CD4-positive, alpha-beta T cell (primary cell): ENCODE measurements around the gene CATSPERE. TPM values are rescaled to one million over a fixed set of nuclear protein-coding genes. Genes with fewer than 3 reads are reported as not detected.
A peak's percentile ranks its signal among the peaks of the same experiment; 100 is the strongest.

Experiments
- ATAC-seq: fragments of 200-7000 bp; cut with Tn5 transposase; one replicate; pipeline ENCODE4 v1.10.0; 2022; ENCODE audit warnings: mild to moderate bottlenecking; ENCODE audit not compliant: poor library complexity
- CTCF ChIA-PET: fragments of 350-600 bp; sonication (Branson Sonifier 250); formaldehyde crosslinking; loops from one replicate; lab custom pipeline; 2021; ENCODE audit warnings: antibody characterized with exemption, inconsistent platforms; lab: Charles Lee
- POLR2A ChIA-PET: fragments of 350-600 bp; sonication (Branson Sonifier 250); formaldehyde crosslinking; loops from one replicate; lab custom pipeline; 2021; ENCODE audit warnings: antibody characterized with exemption, inconsistent platforms; lab: Charles Lee
- DNase-seq, 14 experiments: peaks; one replicate each; pipeline ENCODE4 v3.0.0-alpha.2; 2013 to 2020; ENCODE audit warnings: mixed read lengths in 2 of 14
- H3K27ac ChIP-seq, 2 donors: one replicate each; pipeline versions ENCODE4 v1.5.1 to v1.7.0; 2013; ENCODE audit warnings: low read length in 2 of 2, low read depth in 1 of 2, mild to moderate bottlenecking in 1 of 2
- H3K27me3 ChIP-seq, 2 experiments: 1 replicate in 1 of 2; 2 replicates in 1 of 2; pipeline versions ENCODE4 v1.6.1 to v1.7.0; 2013; ENCODE audit warnings: low read length in 2 of 2, control low read depth in 1 of 2, mild to moderate bottlenecking in 1 of 2, moderate library complexity in 1 of 2; ENCODE audit not compliant: insufficient read depth in 2 of 2, control insufficient read depth in 1 of 2
- H3K36me3 ChIP-seq: one replicate; pipeline ENCODE4 v1.6.1; 2013; ENCODE audit warnings: low read length, control low read depth; ENCODE audit not compliant: insufficient read depth
- H3K4me1 ChIP-seq: one replicate; pipeline ENCODE4 v1.6.1; 2013; ENCODE audit warnings: low read length, control low read depth; ENCODE audit not compliant: insufficient read depth
- H3K4me3 ChIP-seq: one replicate; pipeline ENCODE4 v1.5.1; 2013; ENCODE audit warnings: mild to moderate bottlenecking, low read length, moderate library complexity
- H3K9me3 ChIP-seq, 2 experiments: 1 replicate in 1 of 2; 2 replicates in 1 of 2; pipeline versions ENCODE4 v1.6.1 to v1.7.0; 2013; ENCODE audit warnings: low read length in 2 of 2, mild to moderate bottlenecking in 2 of 2, control low read depth in 1 of 2, moderate library complexity in 1 of 2; ENCODE audit not compliant: control insufficient read depth in 1 of 2, insufficient read depth in 1 of 2
- H3K27ac Mint-ChIP-seq: one replicate; pipeline ENCODE4 v1.8.0; 2020; ENCODE audit warnings: mixed read lengths
- H3K27me3 Mint-ChIP-seq: one replicate; pipeline ENCODE4 v1.8.0; 2021; ENCODE audit warnings: mixed read lengths
- H3K36me3 Mint-ChIP-seq: one replicate; pipeline ENCODE4 v1.8.0; 2021; ENCODE audit warnings: low read depth, mixed read lengths
- H3K4me1 Mint-ChIP-seq: one replicate; pipeline ENCODE4 v1.8.0; 2021; ENCODE audit warnings: low read depth, mixed read lengths
- H3K4me3 Mint-ChIP-seq: one replicate; pipeline ENCODE4 v1.8.0; 2020; ENCODE audit warnings: mild to moderate bottlenecking, mixed read lengths
- H3K9me3 Mint-ChIP-seq: one replicate; pipeline ENCODE4 v1.8.0; 2020; ENCODE audit warnings: mixed read lengths
- CTCF ChIP-seq: fragments of 200-600 bp; IDR thresholded peaks from one replicate; pipeline ENCODE4 v1.8.0; 2022; ENCODE audit warnings: antibody characterized with exemption, mild to moderate bottlenecking
- intact Hi-C, 2 experiments: fragments of 100-400 bp; cut with DNase I in 1 of 2; cut with micrococcal nuclease in 1 of 2; formaldehyde crosslinking; loops; one replicate each; pipeline versions ENCODE4 v1.15.1 to v1.9.0; 2023 to 2025; cut with DNase I, micrococcal nuclease
- total RNA-seq, 174 experiments: library from RNA in 2 of 174; stranded (reverse) in 2 of 174; gene quantifications; one replicate each; pipeline ENCODE4 v1.2.3 and lab custom pipeline; 2021 to 2026

The CATSPERE gene
- total RNA-seq, 2 experiments from 2014 or later = 0.91 to 1.4 TPM

GRCh38 chr1:244437086-244437468 lies 24.0 kb upstream of the CATSPERE start:
- Histone ChIP-seq H3K27me3 (no peaks in the 10 kb centered on the region), H3K27ac (no peak overlapping the region), H3K4me1 (peaks cover 9% of the 10 kb centered on the region), H3K4me3 (no peak overlapping the region), H3K9me3 (no peaks in the 10 kb centered on the region), H3K36me3 (peaks cover 48% of the 10 kb centered on the region)
- H3K4me3 Mint-ChIP-seq = no peak overlapping the region
- ChIA-PET CTCF (no interaction called here), POLR2A (no interaction called here)
- no peaks in the 10 kb centered on the region for H3K27me3 Mint-ChIP-seq
- intact Hi-C loops = no loop called here
- H3K4me1 Mint-ChIP-seq = peaks cover 44% of the 10 kb centered on the region
- peaks cover 53% of the 10 kb centered on the region for H3K36me3 Mint-ChIP-seq
- no peak overlapping the region for H3K27ac Mint-ChIP-seq
- DNase-seq = no peak
- ATAC-seq = no peak
- no peak for TF ChIP-seq CTCF
- H3K9me3 Mint-ChIP-seq = no peaks in the 10 kb centered on the region

DNA sequence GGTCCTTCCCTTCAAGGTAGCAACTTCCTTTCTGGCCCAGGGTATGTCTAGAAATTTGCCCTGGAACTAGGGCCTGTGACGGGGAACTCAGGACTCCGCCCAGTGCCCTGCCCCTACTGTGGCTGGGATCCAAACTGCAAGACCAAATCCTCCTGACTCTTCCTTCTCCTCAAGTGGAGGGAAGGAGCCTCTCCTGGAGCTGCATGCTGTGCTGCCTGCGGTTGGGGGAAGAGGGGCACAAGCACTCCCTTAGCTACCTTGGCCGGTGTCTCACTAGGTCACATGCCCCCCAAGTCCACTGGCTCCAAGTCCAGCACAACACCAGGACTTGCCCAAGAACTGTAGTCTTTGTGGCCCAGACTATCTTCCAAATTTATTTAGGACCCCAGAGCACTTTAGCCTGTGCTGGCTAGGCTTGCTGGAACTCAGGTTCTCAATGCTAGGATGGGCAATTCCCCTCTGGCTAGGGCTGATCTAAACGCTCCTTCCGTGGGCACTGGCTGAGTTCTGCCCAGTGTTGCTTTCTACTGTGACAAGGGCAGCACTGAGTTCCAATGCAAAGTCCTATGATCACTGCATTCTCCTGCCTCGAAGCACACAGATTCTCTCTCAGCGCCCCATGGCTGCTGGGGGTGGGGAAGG lies 21.6 kb upstream of the CATSPERE start:
- Histone ChIP-seq H3K27me3 (no peaks in the 10 kb centered on the region), H3K4me3 (no peak overlapping the region), H3K4me1 (peaks cover 11% of the 10 kb centered on the region), H3K27ac (no peak overlapping the region), H3K9me3 (no peaks in the 10 kb centered on the region), H3K36me3 (peaks cover 40% of the 10 kb centered on the region)
- Mint-ChIP-seq H3K9me3 (no peaks in the 10 kb centered on the region), H3K27ac (no peak overlapping the region), H3K27me3 (no peaks in the 10 kb centered on the region), H3K36me3 (peaks cover 42% of the 10 kb centered on the region), H3K4me3 (no peak overlapping the region), H3K4me1 (peaks cover 61% of the 10 kb centered on the region)
- no peak for TF ChIP-seq CTCF
- CTCF ChIA-PET = no interaction called here
- intact Hi-C loops = no loop called here
- POLR2A ChIA-PET = no interaction called here
- no peak for ATAC-seq
- DNase-seq = no peak

GRCh38 chr1:244442850-244443249 lies 18.2 kb upstream of the CATSPERE start:
- H3K4me3 Mint-ChIP-seq = peak overlapping the region; percentile 15
- peaks cover 30% of the 10 kb centered on the region for H3K36me3 Mint-ChIP-seq
- peaks cover 75% of the 10 kb centered on the region for H3K4me1 Mint-ChIP-seq
- no peak for TF ChIP-seq CTCF
- Histone ChIP-seq H3K9me3 (no peaks in the 10 kb centered on the region), H3K36me3 (peaks cover 20% of the 10 kb centered on the region), H3K4me1 (peaks cover 19% of the 10 kb centered on the region), H3K27me3 (no peaks in the 10 kb centered on the region), H3K27ac (no peak overlapping the region), H3K4me3 (no peak overlapping the region)
- CTCF ChIA-PET = interaction anchor here (0.9 kb wide), 1 partner anchor 143 kb away, joined by 3 read pairs; no protein-coding TSS in a partner anchor
- no peak for ATAC-seq
- no peaks in the 10 kb centered on the region for H3K9me3 Mint-ChIP-seq
- no peak overlapping the region for H3K27ac Mint-ChIP-seq
- POLR2A ChIA-PET = interaction anchor here (0.6 to 0.9 kb wide), 2 partner anchors 8 to 18 kb away, joined by 3 read pairs; partner anchors contain the start of gene CATSPERE
- intact Hi-C loops = no loop called here
- no peak for DNase-seq
- no peaks in the 10 kb centered on the region for H3K27me3 Mint-ChIP-seq
